ENCODE data around the gene PHLDB2. TPM values are rescaled to one million over a fixed set of nuclear protein-coding genes. Genes with fewer than 3 reads are reported as not detected.

PHLDB2 gene
- total RNA-seq, 1 experiment from 2014 or later, result 13.2 TPM

GRCh38 chr3:112005091-112005672, 146.1 kb downstream of the PHLDB2 start:
- Histone ChIP-seq H2BK5ac (ENCODE audit: insufficient read length, low read length) (no peak overlapping the region), H3K9me3 (ENCODE audit: control insufficient read depth, low read depth, low read length) (no peaks in the 10 kb centered on the region), H3K79me2 (ENCODE audit: insufficient read depth, low read length) (no peaks in the 10 kb centered on the region), H3K56ac (ENCODE audit: insufficient read length, low read depth, low read length) (no peak overlapping the region), H4K91ac (ENCODE audit: insufficient read length, low read depth, low read length) (no peak overlapping the region), H2BK120ac (ENCODE audit: low read depth, low read length, poor library complexity, severe bottlenecking) (no peak overlapping the region), H3K23me2 (ENCODE audit: insufficient read length, low read depth, low read length, poor library complexity, severe bottlenecking) (no peaks in the 10 kb centered on the region), H3T11ph (ENCODE audit: low read length) (no peak overlapping the region), H4K8ac (replicated peaks; ENCODE audit: insufficient read length, low read depth, low read length) (no peak overlapping the region), H2BK15ac (ENCODE audit: low read depth, low read length) (no peak overlapping the region), H4K20me1 (ENCODE audit: control insufficient read depth, insufficient read depth, insufficient read length) (no peaks in the 10 kb centered on the region), H2BK12ac (ENCODE audit: insufficient read length, low read depth, low read length) (no peak overlapping the region), H3K79me1 (ENCODE audit: insufficient read depth, low read depth, low read length, poor library complexity, severe bottlenecking) (no peaks in the 10 kb centered on the region), H2BK20ac (ENCODE audit: low read depth, low read length, poor library complexity, severe bottlenecking) (no peak overlapping the region), H3K27ac (ENCODE audit: insufficient read length, low read depth, low read length) (no peak overlapping the region), H3K18ac (ENCODE audit: insufficient read length, low read depth, low read length) (no peak overlapping the region), H3K4me1 (ENCODE audit: insufficient read depth, low read length) (0 out of 2 replicates have a peak, but pooled peaks cover 7% of the 10 kb centered on the region), H3K27me3 (ENCODE audit: insufficient read depth, low read length) (no peaks in the 10 kb centered on the region), H3K4ac (ENCODE audit: low read depth, low read length) (no peak overlapping the region), H3K23ac (ENCODE audit: insufficient read length, low read depth, low read length) (no peak overlapping the region), H3K14ac (ENCODE audit: insufficient read depth, low read length) (no peak overlapping the region), H2AK5ac (ENCODE audit: insufficient read length, low read length) (no peak overlapping the region), H2AFZ (ENCODE audit: low read length) (no peak overlapping the region), H4K5ac (ENCODE audit: insufficient read length, low read depth, low read length) (no peak overlapping the region), H3K4me2 (ENCODE audit: insufficient read depth, insufficient read length, low read length) (no peak overlapping the region), H3K9ac (ENCODE audit: extremely low read depth, insufficient read length, low read length) (no peak overlapping the region)
- no peak for TF ChIP-seq CTCF (conservative IDR thresholded peaks at IDR 0.05)
- Mint-ChIP-seq H3K36me3 (ENCODE audit: insufficient read depth in 1 of 3, low read depth in 3 of 3) (peaks cover 0 to 15% (median 5%) of the 10 kb centered on the region in 3 experiments; a peak in 4 of 7 replicates), H3K4me3 (no peak overlapping the region), H3K27ac (no peak overlapping the region), H3K27me3 (ENCODE audit: low read depth) (peaks cover 2% of the 10 kb centered on the region; the same call in 1 of the 2 replicates), H3K9me3 (no peaks in the 10 kb centered on the region), H3K4me1 (peaks cover 25 to 44% of the 10 kb centered on the region in 2 experiments)
- WGBS (ENCODE audit: extremely low coverage, insufficient read length, low lambda C conversion rate), result no CpG with 5 or more reads among the region's 4 CpGs
- no peak for DNase-seq

All from H9 (cell line).